HK-2 (cell line): Measurements from ENCODE around the gene ZNF30.
A peak's percentile ranks its signal among the peaks of the same experiment; 100 is the strongest.
"Not testable (repeated sequence)": the region's sequence is repeated elsewhere in the genome, so short reads cannot be mapped to it uniquely, and the experiment has no call there.

Source experiments
- DNase-seq: peaks from one replicate; pipeline ENCODE4 v3.0.0-alpha.2; 2018; ENCODE audit not compliant: unreplicated experiment

Gene ZNF30

GRCh38 chr19:34960103-34960805 lies 33.6 kb downstream of the ZNF30 start:
- DNase-seq = peak; percentile 22

DNA sequence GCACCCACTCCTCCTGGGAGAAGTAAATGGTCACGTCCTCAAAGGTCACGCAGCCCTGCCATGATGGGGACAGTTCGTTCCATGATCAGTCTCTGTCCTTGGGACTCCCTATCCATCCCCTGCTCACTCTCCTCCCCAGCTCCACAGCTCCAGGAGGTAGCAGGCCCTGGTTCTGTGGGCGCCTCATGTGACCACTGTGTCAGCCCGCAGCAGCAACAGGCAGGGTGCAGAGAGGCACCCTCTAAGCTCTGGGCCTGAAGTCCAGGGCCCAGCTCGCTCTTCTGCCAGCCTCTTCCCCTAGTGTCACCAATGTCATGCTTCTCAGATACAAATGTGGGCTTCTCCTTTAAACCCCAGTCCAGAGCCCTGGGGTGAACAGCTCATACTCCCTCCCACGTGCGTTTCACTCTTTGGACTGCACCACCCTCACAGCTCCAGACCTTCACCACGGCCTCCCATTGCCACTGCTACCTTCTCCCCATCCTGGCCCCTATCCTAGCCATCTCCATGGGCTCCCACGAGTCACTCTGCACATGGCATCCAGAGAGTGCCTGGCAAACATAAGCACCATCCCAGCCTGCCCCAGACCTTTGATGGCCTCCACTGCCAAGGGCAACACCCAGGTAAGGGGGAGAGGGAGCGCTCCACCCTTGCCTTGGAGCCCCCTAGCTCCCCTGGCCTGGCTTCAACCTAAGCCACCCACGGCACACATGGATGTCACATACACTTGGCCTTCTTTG lies 34.4 kb downstream of the ZNF30 start:
- DNase-seq = no peak

GRCh38 chr19:34961775-34962686 lies 35.3 kb downstream of the ZNF30 start:
- DNase-seq = no peak

GRCh38 chr19:34962687-34963572 lies 36.2 kb downstream of the ZNF30 start:
- DNase-seq = peak; percentile 8

- DNase-seq = peak; percentile 55
Measured at GRCh38 chr19:34963573-34964406, 37.1 kb downstream of the ZNF30 start, which contains the start of gene ZNF792. ZNF792 (minus strand) TSS chr19:34964229; CDS start chr19:34963662, 567 bp downstream.

DNA sequence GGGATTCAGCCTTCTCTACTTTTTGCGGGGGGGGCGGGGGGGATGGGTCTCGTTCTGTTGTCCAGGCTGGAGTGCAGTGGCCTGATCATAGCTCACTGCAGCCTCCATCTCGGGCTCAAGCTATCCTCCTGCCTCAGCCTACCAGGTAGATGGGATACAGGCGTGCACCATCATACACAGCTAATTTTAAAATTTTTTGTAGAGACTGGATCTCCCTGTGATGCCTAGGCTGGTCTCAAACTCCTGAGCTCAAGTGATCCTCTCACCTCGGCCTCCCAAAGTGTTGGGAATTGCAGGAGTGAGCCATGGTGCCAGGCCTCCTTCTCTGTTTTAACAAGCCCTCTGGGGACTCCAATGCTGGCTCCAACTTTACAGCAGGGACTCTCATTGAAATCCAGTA lies 37.9 kb downstream of the ZNF30 start:
- DNase-seq = no peak

- not testable (repeated sequence) for DNase-seq
Measured at GRCh38 chr19:34965505-34965904, 38.8 kb downstream of the ZNF30 start.

- DNase-seq = no peak
Measured at GRCh38 chr19:34967551-34967950, 40.8 kb downstream of the ZNF30 start.

GRCh38 chr19:34969721-34970120 lies 43.0 kb downstream of the ZNF30 start:
- DNase-seq = no peak

GRCh38 chr19:34970185-34970780 lies 43.6 kb downstream of the ZNF30 start:
- not testable (repeated sequence) for DNase-seq

DNA sequence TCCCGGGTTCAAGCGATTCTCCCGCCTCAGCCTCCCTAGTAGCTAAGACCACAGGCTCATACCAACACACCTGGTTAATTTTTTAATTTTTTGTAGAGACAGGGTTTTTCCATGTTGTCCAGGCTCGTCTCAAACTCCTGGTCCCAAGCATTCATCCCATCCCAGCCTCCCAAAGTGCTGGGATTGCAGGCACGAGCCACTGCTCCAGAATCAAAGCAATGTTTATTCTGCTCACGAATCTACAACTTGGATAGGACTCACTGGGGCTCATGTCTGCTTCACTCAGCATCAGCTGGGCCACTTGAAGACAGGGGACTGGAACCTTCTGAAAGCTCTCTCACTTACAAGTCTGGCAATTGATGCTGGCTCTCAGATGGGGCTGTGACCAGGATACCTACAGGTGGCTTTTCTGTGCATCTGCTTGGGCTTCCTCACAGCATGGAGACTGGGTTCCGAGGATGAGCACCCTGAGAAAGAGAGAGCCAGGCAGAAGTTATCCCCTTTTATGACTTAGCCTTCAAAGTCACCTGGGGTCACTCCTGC lies 45.5 kb downstream of the ZNF30 start:
- no peak for DNase-seq

DNA sequence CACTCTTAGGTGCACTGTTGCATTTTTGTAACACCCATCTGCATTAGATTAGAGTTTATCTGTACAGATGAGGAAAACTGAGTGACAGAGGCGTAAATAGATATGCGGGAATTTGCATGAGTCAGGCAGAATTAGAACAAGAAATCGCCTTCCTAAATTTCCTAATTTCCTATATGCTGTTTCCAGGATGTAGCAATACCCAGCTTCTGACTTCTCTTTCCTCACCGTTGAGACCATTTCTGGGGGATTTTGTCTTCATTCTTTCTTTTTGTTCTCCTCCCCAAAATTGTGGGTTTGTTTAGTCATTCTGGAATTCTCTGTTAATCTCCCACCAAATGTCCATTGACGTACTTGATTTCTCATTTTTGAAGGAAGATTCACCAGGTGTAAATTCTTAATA lies 47.9 kb downstream of the ZNF30 start:
- no peak for DNase-seq

DNA sequence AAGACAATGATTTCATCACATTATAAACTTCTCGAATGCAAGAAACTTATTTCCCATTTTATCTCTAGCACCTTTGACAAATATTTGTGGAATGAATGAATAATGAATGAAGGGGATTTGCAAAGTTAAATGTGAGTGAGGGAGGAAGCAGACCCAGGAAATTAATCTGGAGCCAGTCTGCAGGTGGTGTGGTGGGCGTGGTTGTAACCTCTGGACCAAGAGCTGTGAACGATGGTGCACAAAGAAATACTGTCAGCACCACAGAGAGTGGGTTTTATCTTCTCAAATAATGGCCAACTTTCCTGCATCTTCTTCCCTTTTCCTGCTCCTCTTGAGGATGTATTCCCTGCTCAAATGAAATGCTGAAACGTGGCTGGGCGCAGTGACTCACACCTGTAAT lies 48.4 kb downstream of the ZNF30 start:
- DNase-seq = no peak

DNA sequence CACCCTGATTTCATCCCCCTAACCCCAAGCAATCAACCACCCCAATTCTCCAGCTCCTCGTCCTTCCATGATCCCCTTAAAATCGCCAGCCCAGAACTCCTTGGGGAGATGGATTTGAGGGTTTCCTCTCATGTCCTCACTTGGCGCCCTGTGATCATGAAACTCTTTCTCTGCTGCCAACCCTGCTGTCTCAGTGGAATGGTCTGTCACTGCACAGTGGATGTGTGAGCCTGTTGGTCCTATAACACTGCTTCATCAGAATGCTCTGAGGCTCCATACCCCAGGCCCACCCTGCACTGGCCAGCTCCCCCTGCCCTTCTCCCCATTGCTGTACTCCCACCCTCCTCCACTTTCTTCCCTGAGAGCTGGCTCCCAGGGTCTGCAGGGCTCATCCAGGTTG lies 49.9 kb downstream of the ZNF30 start:
- DNase-seq = no peak

DNA sequence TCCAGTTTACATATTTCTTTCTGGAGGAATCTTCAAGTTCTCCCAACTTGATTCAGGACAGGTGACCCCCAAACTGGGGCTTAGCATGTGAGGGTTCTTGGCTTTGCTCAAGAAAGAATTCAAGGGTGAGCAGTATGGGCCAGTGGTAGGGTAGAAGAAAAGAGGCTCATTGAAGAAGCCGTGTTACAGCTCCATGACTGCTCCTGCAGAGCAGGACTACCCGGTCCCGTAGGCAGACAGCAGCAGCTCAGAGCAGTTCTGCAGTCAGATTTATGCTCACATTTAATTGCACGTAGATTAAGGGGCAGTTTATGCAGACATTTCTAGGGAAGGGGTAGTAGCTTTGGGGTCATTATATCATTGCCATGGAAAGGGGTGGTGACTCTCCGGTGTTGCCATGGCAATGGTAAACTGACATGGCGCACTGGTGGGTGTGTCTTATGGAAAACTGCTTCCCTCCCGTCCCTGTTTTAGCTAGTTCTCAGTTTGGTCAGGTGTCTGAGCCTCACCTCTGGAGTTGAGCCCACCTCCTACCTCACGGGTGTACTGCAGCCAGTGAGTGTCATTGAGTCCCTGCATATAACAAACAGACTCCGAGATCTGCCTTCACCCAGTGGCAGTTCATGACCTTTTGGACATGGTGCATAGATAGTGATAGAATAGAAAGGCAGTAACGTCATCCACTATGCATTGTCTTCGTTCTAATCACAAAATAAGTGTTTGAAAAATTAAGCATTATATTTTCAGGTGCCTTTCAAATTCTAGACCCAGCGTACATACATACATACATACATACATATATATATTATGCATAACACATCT lies 53.3 kb downstream of the ZNF30 start:
- no peak for DNase-seq

DNA sequence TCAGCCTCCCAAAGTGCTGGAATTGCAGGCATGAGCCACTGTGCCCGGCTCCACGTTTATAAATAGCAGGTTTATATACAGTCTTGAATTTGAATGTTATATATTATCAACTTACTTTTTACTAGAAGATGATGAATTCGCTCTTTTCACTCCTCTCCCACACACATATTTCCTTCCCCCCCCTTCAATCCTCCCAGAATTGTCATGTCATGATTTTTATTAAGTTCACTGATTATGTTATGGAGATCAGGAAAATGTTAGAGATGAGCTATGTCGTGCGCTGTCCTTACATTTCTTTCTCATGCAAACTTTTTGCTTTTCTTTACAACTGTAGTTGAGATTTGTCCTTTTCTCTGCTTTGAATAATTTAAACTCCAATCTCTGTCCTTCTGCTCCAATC lies 55.6 kb downstream of the ZNF30 start:
- DNase-seq = no peak

DNA sequence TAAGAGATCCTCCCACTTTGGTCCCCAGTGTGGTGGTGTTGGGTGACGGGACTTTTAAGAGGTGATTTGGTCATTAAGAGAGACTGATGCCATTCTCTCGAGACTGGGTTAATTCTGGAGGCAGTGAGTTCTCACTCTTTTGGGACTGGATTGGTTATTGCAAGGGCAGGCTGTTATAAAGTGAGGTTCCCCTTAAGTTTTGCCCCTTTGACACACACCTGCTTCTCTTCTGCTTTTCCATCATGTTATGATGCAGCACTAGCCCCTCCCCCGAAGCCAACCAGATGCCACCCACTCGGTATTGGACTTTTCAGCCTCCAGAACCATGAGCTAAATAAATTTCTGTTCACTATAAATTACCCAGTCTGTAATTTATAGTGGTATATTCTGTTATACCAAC lies 57.1 kb downstream of the ZNF30 start:
- no peak for DNase-seq

DNA sequence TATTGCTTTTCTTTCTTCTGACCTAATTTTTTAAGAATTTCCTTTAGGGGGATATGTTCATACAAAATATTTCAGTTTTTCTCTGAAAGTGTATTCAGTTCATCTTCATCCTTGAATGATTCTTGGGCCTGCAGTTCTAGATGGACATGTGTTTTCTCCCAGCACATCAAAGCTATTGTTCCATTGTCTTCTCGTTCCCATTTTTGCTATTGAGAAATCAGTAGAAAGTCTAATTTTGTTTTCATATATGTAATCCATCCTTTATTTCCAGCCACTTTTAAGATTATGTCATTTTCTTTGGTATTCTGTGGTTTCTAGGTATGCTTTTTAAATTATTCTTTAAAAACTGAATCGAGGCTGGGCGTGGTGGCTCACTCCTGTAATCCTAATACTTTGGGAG lies 57.6 kb downstream of the ZNF30 start:
- DNase-seq = no peak
